Right cardiac atrium (tissue), 5 donors: ENCODE measurements around the gene TTC39A. TPM values are rescaled to one million over a fixed set of nuclear protein-coding genes. Genes with fewer than 3 reads are reported as not detected.

Experiments used
- ATAC-seq, 2 donors: fragments of 200-7000 bp; cut with Tn5 transposase; one replicate each; pipeline versions ENCODE4 v1.8.0 to v1.9.1; 2020; ENCODE audit warnings: moderate library complexity in 2 of 2, mild to moderate bottlenecking in 1 of 2
- DNase-seq, 3 donors: peaks; one replicate each; pipeline ENCODE4 v3.0.0-alpha.2; 2020
- H3K27ac ChIP-seq: one replicate; pipeline ENCODE4 v1.5.1; 2013; ENCODE audit warnings: mild to moderate bottlenecking, low read length, control low read depth, moderate library complexity
- H3K27me3 ChIP-seq: one replicate; pipeline ENCODE4 v1.6.1; 2013; ENCODE audit not compliant: control insufficient read depth, insufficient read depth
- H3K4me1 ChIP-seq: one replicate; pipeline ENCODE4 v1.6.1; 2013; ENCODE audit warnings: low read length; ENCODE audit not compliant: control insufficient read depth, insufficient read depth
- H3K4me3 ChIP-seq: one replicate; pipeline ENCODE4 v1.5.1; 2013; ENCODE audit warnings: low read length, control low read depth
- H3K9me3 ChIP-seq: one replicate; pipeline ENCODE4 v1.6.1; 2013; ENCODE audit warnings: low read length; ENCODE audit not compliant: control insufficient read depth
- WGBS: extraction: QIAGEN DNeasy Blood & Tissue Kit; methylation state at CpG from one replicate; pipeline ENCODE4 v1.1.7; 2013; 5-methylcytosine and 5-hydroxymethylcytosine counted together
- intact Hi-C, 4 donors: fragments of 100-400 bp; cut with DNase I; formaldehyde crosslinking; loops; one replicate each; pipeline versions ENCODE4 v1.11.0 to v1.14.0; 2022 to 2023
- polyA plus RNA-seq: library from polyadenylated mRNA; stranded (reverse); fragments of 200-250 nt; gene quantifications from one replicate; pipeline ENCODE4 v1.2.3, GENCODE V29; 2013
- total RNA-seq, 4 donors: library from RNA; stranded (reverse); fragmentation: NEBNext Ultra II Directional; extraction: Animal tissue kit (Norgen Biotek cat#: 25700); gene quantifications; one replicate each; pipeline ENCODE4 v1.2.1, GENCODE V29; 2021
- donor health status: healthy with polysubstance abuse.
- donor health status: DM: no; HTN: yes; CAD: no.
- donor health status: DM: no; HTN: no; CAD: no.
- donor health status: DM: no; HTN: yes; CAD: no; lungs with severe emphysema.
- donor health status: DM: yes; HTN: yes; CAD: no.

TTC39A gene
- total and polyA plus RNA-seq, 5 donors, result 11.6 to 24.7 (median 15.7) TPM

DNA sequence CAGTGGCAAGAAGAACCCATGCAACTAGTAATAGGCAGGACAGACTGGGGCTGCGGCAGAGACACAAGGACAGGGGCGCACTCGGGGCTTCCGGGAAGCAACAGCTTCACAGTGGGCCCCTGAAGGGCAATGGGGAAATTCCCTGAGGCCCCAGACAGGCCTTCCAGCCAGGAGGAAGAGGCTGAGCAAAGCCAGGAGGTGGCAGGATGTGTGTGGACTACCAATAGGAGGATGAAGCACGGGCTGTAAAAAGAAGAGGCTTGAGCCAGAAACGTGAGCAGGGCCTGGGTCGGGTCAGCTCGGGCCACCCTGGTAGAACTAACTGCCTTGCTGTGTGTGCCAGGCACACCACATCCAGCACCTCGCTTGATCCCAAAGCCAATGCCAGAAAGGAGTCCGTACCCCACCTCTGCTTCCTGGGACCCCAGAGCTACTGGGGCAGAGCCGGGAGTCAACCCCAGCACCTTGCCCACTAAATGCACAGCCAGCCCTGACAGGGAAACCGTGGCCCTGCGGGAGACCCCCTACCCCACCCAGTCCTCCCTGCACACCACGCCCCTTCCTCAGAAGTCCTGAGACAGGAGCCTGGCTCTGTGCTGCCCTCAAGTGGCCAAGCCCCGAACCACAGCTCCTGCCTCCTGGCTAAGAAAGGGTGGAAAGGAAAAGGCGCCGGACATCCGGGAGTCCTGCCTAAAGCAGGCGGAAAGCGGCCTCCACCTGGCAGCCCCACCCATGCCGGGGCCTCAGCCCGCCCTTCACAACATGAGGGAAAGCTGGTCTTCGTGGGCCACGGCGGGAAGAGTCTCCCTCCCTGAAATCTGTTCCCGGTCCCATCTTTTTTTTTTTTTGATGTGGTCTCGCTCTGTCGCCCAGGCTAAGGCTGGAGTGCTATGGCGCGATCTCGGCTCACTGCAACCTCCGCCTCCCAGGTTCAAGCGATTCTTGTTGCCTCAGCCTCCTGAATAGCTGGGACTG, 33.7 kb downstream of the TTC39A start:
- no peak overlapping the region for H3K27ac ChIP-seq
- DNase-seq, result peak; percentile 85 to 94 (median 93)
- intact Hi-C loops, result loop anchor here in 1 of 4 donors (10.0 kb wide), 1 partner anchor 92 kb away; no protein-coding TSS in a partner anchor
- peak overlapping the region; percentile 34 for H3K4me3 ChIP-seq
- H3K9me3 ChIP-seq, result no peaks in the 10 kb centered on the region
- peak; percentile 79 to 88 for ATAC-seq
- peaks cover 7% of the 10 kb centered on the region for H3K4me1 ChIP-seq
- 19% methylated on average over 33 of the region's 33 CpGs for WGBS
- H3K27me3 ChIP-seq, result no peaks in the 10 kb centered on the region

DNA sequence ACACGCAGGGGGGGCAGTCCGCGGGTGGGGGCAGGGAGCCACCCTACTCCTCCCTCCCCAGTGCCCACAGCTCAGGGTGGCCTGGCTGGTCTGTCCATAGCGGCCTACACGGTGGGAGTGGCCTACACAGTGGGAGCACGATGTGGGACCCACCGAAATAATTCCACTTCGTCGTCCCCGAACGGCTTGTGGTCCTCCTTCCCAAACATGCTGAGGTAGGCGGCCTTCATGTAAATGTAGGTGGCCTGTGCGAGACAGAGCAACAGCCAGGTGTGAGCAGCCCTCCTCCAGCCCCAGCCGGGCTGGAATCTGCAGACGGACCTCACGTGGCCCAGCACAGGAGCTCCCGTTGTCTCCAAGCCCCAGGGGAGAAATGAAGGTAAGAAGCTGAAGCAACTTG, 34.4 kb downstream of the TTC39A start:
- Histone ChIP-seq H3K27ac (no peak overlapping the region), H3K9me3 (no peaks in the 10 kb centered on the region), H3K27me3 (no peaks in the 10 kb centered on the region), H3K4me3 (no peak overlapping the region), H3K4me1 (peaks cover 7% of the 10 kb centered on the region)
- no peak for ATAC-seq
- no peak for DNase-seq
- WGBS, result 93% methylated on average over 17 of the region's 17 CpGs
- intact Hi-C loops, result loop anchor here in 1 of 4 donors (10.0 kb wide), 1 partner anchor 91 kb away; no protein-coding TSS in a partner anchor

DNA sequence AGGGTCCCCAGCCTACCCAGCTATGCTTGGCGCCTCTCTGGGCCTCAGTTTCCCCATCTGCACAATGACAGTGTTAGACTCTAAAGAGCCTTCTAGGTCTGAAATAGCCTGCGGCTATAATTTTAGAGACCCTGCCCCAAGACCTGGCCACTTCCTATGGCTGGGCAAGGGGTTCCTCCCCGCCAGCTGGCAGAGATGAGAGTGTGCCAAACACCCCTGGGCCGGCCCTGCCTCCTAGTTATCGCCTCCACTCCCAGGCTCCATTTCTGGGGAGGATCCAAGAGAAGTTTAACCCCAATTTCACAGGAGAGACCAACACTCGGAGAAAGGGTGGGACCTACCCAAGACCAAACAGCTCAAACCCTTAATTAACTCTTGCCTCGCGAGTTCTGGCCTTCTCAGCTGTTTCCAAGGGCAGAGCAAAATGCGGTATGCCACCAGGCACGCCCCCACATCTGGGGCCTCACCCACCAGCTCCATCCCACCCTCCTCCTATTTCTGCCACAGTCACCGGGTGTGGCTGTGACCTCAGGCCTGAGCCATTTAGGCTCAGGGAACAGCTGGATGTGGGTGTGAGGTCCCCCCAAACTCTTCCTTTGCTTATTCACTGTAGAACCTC, 35.7 kb downstream of the TTC39A start:
- Histone ChIP-seq H3K9me3 (no peaks in the 10 kb centered on the region), H3K4me1 (peaks cover 7% of the 10 kb centered on the region), H3K4me3 (no peak overlapping the region), H3K27me3 (no peaks in the 10 kb centered on the region), H3K27ac (no peak overlapping the region)
- intact Hi-C loops, result loop anchor here in 1 of 4 donors (10.0 kb wide), 1 partner anchor 90 kb away; no protein-coding TSS in a partner anchor
- ATAC-seq (no peak), DNase-seq (no peak)
- WGBS, result 64% methylated on average over 11 of the region's 11 CpGs

DNA sequence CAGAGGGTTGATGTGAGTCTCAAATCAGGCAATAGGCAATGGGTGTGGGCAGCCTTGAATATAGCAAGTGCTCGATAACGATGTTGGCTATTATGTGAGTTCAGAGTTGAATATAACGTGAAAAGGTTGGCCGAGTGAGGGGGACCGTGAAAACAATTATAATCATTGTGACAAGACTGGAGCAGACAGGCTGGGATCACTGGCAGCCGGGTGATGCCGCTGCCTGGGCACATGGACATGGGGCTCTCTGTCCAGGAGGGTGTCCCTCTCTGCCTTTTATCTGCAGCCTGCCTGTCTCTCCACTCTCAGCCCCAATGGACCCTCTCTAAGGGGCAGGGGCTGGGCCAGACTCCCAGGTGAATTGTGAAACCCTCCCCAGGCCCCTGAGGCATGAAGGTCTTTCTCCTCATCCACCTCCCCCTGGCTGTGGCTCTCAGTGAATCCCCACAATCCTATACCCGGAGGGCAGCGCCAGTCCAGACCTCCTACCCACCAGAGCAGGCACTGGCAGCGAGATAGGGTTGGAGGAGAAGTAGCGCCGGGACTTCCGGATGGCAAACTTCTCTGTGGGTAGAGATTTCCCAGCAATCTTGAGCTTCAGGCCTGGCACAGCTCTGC, 36.4 kb downstream of the TTC39A start:
- no peak for DNase-seq
- intact Hi-C loops, result loop anchor here in 1 of 4 donors (10.0 kb wide), 1 partner anchor 89 kb away; no protein-coding TSS in a partner anchor
- Histone ChIP-seq H3K27me3 (no peaks in the 10 kb centered on the region), H3K4me3 (no peak overlapping the region), H3K4me1 (peaks cover 7% of the 10 kb centered on the region), H3K9me3 (no peaks in the 10 kb centered on the region), H3K27ac (no peak overlapping the region)
- ATAC-seq, result no peak
- WGBS, result 88% methylated on average over 13 of the region's 13 CpGs

DNA sequence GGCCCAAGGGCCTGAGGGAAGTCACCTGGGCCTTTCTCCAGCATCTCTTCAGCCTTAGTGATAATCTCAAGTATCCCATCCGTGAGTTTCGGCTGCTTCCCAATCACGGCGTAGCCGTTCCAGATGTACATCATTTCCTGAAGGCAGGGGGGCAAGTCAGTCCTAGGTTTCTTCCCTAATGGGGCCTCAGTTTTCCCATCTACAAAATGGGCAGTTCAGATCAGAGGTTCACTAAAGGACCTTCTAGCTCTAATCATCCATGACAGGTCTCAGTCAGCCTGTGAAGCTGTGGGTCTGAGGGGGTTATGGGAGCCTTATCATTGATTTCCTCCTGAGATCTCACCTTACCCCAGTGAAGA, 39.9 kb downstream of the TTC39A start:
- Histone ChIP-seq H3K4me1 (no peaks in the 10 kb centered on the region), H3K27ac (no peak overlapping the region), H3K9me3 (no peaks in the 10 kb centered on the region), H3K4me3 (no peak overlapping the region), H3K27me3 (no peaks in the 10 kb centered on the region)
- intact Hi-C loops, result loop anchor here in 1 of 4 donors (10.0 kb wide), 1 partner anchor 86 kb away; no protein-coding TSS in a partner anchor
- DNase-seq (no peak), ATAC-seq (no peak)
- 75% methylated on average over 5 of the region's 5 CpGs for WGBS

DNA sequence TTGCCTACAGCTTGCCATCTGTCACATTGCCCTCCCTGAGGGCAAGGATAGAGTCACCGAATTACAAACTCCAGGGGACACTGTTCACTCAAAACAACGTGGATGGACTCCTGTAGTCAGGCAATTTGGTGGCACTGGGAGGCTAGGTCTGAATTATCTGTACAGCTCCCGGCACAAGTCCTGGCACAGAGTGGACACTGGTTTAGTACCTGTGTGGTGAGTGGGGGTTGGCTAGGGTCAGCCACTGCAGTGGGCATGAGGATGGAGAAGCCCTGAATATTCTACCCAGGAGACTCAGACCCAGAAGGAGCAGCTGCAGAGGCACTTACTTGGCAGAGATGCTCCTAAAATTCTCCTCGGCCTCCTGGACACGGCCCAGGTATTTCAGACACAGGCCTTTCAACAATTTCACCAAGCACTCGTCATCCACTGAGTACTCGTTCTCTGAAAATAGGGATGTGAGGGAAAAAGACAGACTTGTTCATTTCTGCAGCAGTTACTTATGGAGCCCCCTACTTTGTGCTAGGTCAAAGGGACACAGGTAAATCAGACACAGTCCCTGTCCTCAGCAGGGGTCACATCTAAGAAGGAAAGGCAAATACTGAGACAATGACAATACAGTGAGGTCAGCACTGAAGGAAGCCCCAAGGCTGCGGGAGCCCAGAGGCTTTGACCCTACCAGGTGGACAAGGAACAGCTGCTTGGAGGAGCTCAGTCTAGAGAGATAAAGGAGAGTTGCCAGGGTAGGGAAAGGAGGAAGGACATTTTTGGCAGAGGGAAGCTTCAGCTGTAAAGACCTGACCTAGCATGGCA, 40.5 kb downstream of the TTC39A start:
- no peak overlapping the region for H3K27ac ChIP-seq
- ATAC-seq (no peak), DNase-seq (no peak)
- intact Hi-C loops, result loop anchor here in 1 of 4 donors (10.0 kb wide), 1 partner anchor 85 kb away; no protein-coding TSS in a partner anchor
- 70% methylated on average over 8 of the region's 8 CpGs for WGBS
- H3K9me3 ChIP-seq, result no peaks in the 10 kb centered on the region
- no peaks in the 10 kb centered on the region for H3K27me3 ChIP-seq
- H3K4me1 ChIP-seq, result no peaks in the 10 kb centered on the region
- no peak overlapping the region for H3K4me3 ChIP-seq

DNA sequence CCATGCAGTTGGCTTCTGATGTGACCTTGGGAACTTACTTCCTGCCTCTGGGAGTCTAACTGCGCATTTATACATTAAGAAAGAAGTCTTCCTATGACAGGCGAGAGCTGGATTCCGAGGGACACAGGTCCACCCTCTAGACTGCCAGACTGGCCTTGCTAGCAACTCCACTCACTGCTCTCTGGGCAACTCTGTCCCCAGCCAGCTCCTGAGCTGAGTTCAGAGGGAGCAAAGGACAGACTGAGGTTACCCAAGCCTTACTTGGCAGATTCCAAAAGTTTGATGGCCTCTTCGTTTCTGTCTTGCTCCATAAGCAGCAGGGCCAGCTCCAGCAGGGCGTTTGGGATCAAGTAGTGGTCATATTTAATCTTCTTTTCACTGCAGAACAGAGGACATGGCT, 41.8 kb downstream of the TTC39A start:
- no peaks in the 10 kb centered on the region for H3K27me3 ChIP-seq
- peaks cover 3% of the 10 kb centered on the region for H3K4me1 ChIP-seq
- ATAC-seq (no peak), DNase-seq (no peak)
- WGBS, result 89% methylated on average over 5 of the region's 5 CpGs
- intact Hi-C loops, result no loop called here
- no peaks in the 10 kb centered on the region for H3K9me3 ChIP-seq
- H3K4me3 ChIP-seq, result no peak overlapping the region
- H3K27ac ChIP-seq, result no peak overlapping the region

DNA sequence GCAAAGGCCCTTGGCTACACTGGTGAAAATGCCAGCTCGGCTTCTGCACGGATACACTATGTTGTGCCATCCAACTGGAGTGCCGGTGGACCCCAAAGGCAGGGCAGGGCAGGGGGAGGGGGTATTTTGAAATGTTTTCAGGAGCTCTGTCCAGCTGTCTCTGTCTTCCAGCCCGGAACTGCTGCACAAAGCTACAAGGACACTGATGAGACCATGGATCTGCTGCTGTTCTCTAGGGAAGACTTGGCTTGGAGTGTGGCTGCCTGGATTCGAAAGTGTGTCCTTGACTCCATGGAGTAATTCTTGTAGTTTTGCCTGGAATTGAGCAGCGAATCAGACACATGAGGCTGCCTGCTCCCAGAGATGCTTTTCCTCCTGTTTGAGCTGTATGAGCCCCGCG, 42.4 kb downstream of the TTC39A start:
- H3K4me1 ChIP-seq, result peaks cover 3% of the 10 kb centered on the region
- intact Hi-C loops, result no loop called here
- 90% methylated on average over 8 of the region's 8 CpGs for WGBS

DNA sequence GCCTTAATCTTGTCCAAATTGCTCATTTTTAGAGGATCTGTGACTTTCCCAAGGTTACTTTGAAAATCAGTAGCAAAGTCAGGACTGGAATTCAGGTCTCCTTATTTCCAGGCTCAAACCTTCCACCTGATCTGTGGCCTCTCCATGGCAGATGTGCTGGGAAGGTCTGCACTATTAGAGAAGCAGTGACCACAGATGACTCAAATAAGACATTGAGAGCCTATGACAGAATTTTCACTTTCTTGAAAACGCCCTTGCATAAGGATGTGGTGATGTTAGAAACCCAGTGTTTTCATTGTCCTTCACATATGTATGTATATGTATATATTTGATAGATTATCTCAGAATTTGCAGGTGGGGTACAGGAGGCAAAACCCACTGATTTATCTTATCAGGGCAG, 45.3 kb downstream of the TTC39A start:
- 87% methylated on average over 1 of the region's 1 CpG for WGBS
- intact Hi-C loops, result no loop called here

More for the DNA sequence above, 42.4 kb downstream of the TTC39A start:
- no peak for ATAC-seq
- no peaks in the 10 kb centered on the region for H3K27me3 ChIP-seq
- H3K4me3 ChIP-seq, result no peak overlapping the region
- DNase-seq, result no peak
- no peaks in the 10 kb centered on the region for H3K9me3 ChIP-seq
- no peak overlapping the region for H3K27ac ChIP-seq

DNA sequence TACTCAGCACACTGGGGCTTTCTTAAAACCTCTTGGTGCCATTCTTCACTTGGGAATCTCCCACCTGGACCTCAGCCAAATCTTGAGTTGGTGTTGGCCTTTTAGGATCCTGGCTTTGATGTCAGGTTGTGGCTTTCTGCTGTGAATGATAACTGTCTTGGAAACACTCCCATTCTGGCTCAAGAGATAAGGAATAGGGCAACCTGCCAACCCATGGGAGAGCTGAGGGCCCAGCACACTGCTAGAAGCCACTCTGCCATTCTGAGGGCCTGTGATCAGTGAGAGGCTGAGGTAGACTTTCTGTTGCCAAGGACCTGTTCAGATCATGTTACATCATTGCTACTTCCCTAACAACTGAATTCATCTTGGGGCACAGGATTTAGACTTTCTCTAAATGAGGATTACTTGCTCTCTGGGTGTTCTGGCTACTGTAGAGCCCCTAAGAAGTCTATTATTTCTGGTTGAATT, 45.8 kb downstream of the TTC39A start:
- peak; percentile 71 to 72 for ATAC-seq
- no peak for DNase-seq
- H3K9me3 ChIP-seq, result no peaks in the 10 kb centered on the region

More for the DNA sequence above, 45.3 kb downstream of the TTC39A start:
- ATAC-seq, result no peak
- Histone ChIP-seq H3K4me3 (no peak overlapping the region), H3K9me3 (no peaks in the 10 kb centered on the region), H3K27me3 (no peaks in the 10 kb centered on the region), H3K27ac (no peak overlapping the region), H3K4me1 (peaks cover 6% of the 10 kb centered on the region)
- DNase-seq, result no peak

More for the DNA sequence above, 45.8 kb downstream of the TTC39A start:
- H3K27me3 ChIP-seq, result no peaks in the 10 kb centered on the region
- no peak overlapping the region for H3K27ac ChIP-seq
- peaks cover 6% of the 10 kb centered on the region for H3K4me1 ChIP-seq
- H3K4me3 ChIP-seq, result no peak overlapping the region
- intact Hi-C loops, result no loop called here
